IPS DF 19.7 (cell line): Measurements from ENCODE around the gene CCDC167.

Experiments
- DNase-seq: peaks from one replicate; pipeline ENCODE4 v3.0.0-alpha.2; 2013; ENCODE audit warnings: low read depth, low spot score

The CCDC167 gene

DNA sequence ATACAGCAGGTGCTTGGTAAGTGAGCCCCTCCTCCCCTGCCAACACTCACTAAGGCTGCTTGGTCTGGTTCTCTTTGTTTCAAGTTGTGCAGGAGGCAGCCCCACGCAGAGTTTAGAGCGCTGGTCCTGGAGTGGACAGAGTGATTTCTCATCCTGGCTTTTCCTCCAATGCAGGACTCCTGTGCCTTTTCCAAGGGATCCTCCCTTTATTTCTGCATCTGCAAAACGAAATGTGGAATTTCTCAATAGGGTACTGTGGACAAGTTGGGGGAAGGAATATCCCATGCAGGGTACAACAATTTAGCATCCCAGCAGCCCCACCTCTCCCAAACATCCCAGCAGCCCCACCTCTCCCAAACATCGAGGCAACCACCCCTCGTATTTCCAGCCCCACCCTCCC is 30.6 kb upstream of the CCDC167 start:
- DNase-seq: no peak

DNA sequence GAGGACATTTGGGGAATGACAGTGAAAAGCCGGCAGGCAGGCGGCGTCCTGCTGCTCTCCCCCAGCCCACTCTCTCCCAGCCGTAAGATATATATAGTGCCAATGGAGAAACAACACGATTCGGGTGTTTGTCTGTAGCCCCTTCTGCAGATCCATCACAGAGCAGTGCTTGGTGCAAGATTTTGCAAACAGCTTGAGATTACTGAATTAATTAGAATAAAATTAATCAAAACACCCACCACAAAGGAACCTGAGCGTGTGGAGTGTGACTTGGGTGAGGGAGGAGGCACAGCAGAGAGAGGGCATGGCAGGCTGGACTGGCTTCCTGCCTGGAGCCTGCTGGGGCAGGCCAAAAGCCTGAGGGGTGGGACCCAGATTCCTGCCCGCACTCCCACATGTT is 28.8 kb upstream of the CCDC167 start:
- no peak for DNase-seq

DNA sequence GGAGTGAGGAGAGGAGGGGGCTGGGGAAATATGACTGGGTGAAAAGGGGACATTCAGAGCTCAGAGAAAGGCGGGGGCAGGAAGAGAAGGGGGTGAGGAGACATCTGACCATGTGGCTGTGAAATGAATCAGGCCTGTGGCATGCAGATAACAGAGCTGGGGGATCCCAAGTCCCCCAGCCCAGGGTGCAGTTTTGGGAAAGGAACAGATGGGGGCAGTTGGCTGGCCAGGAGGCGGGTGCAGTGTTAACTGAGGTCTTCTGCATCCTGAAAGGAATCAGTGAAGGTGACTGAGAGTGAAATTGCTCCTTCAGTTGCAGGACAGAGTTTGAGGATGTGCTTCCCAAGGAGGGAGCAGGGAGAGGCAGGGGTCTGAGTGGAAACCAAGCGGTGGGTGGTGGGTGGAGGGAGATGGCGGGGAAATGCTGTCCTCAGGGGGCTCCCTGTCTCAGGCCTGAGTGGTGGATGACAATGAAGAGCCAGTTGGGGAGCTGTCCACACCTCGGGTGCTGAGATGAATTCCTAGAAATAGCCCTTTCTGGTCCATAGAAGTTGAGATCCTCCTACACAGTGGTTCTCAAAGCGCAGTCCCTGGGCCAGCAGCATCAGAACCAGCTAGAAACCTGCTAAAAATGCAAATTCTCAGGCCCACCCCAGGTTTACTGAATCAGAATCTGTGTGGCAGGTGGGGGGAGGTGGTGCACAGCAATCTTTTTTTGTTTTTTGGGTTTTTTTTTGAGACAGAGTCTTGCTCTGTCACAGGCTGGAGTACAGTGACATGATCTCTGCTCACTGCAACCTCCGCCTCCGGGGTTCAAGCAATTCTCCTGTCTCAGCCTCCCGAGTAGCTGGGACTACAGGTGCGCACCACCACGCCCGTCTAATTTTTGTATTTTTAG is 26.0 kb upstream of the CCDC167 start:
- no peak for DNase-seq

DNA sequence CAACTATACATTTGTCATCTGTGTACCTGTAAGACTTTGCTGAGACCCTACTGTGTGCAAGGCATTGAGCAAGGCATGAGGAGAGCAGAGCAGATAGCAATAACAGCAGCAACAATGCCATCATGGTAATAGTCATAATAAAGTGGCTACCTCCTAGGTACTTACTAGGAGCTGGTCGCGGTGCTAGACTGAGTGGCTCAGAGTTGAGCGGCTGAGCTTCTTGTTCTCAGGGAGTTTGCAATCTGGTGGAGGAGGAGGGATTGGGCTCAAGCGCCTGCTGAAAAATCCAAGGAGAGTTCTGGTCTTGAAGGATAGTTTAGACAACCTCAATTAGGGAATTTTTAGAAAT is 25.3 kb upstream of the CCDC167 start:
- no peak for DNase-seq

DNA sequence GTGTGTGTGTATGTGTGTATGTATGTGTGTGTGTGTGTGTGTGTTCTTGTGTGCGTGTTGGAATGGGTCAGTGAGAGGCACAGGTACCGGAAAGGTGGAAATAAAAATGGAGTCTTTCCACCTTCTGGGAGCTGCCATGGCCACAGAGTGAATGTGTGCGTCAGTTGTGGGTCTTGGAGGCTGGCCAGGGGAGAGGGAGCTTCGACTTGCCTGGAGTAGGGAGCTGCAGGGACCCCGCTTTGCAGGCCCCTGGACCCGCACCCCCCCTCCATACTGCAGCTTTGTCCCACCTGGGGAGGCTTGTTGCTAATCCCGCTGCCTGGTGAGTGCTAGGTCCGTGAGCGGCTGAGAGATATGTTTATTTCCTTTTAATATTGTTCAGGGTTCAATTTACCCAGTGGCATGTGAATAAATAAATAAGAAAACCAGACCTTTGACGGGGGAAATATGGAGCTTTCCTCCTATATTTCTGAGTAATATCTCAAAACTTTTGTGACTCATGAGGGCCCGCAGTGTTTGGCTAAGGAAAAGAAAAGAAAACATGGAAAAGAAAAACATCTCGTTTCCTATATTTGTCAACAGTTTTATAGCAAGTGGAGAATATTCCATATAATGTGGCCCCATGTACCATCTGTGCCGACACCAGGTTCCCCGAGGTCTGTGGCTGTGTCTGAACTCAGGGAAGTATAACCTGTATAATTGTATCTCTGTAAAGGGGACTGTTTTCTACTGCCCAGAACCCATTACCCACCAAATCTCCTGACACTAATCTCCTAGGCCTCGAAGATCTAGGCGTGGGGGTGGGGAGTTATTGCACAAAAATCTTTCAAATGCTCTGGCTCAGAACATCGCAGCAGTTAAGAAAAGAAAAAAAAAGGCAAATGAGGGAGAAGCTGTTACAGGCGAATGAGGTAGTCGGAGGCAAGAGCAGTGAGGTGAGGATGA is 24.6 kb upstream of the CCDC167 start:
- DNase-seq: no peak

DNA sequence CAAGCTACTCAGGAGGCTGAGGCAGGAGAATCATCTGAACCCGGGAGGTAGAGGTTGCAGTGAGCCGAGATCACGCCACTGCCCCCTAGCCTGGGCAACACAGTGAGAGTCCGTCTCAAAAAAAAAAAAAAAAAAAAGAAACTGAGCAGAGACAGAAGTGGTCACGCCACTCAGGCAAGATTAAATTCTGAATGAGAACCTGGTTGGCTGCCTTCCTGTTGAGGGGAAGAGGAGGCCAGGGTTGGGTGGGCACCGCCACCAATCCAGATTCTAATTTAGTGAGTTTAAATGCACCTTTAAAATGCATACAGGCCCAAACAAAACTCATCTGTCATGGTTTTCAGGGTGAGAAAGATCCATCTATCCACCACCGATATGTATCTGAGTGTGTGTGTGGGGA is 23.7 kb upstream of the CCDC167 start:
- no peak for DNase-seq

DNA sequence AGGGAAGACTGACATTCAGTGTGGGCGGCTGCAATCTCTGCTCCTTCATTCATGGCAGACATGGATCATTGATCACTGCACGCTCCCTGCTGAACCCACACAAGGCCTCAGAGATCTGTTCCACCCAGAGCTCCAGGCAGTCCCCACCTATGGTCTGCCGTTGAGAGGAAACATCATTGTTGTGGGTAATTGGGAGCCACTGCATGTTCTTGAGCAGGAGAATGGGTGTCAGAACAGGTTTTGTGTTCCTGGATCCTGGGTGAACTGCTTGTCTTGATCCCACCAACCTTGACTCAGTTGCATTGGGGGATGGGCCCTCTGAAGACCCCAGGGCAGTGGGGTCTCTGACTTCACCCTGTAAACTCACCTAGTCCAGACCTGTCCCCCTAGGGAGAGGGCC is 23.1 kb upstream of the CCDC167 start:
- no peak for DNase-seq

DNA sequence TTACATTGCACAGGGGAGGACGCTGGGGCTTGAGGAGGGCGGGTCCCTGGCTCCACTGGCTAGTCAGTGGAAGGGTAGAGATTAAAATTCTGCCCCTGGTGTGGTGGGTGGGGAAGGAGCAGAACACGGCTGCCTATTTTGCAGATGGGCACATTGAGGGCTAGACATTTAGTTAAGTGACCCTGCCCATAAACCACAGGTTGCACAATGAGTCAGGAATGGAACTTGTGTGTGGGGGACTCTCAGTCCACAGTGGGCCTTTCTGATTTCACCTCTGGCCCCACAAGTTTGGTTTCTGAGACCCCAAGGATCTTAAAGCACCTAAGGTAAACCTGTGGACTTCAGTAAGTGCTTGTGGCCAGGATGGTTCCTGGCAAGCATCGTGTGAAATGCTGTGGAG is 22.0 kb upstream of the CCDC167 start:
- DNase-seq: no peak

DNA sequence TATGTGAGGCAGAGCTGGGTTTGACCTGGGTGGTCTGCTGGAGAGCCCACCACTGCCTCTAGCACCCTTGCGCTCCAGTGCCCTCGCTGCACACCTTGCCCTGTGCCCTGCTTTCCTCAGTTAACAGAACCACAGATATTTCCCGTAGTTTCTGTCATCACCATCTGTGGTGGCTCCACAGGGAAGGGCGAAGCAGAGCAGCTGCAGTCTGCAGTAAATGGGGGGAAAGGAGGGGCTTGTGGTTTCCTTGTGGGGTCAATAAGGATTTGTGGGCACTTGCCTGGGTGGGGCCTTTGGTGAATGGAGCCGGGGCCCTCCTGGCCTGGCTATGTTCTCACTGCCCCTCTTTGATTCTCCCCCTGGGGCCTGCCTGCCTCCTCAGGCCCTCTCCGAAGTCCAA is 21.2 kb upstream of the CCDC167 start:
- DNase-seq: no peak

DNA sequence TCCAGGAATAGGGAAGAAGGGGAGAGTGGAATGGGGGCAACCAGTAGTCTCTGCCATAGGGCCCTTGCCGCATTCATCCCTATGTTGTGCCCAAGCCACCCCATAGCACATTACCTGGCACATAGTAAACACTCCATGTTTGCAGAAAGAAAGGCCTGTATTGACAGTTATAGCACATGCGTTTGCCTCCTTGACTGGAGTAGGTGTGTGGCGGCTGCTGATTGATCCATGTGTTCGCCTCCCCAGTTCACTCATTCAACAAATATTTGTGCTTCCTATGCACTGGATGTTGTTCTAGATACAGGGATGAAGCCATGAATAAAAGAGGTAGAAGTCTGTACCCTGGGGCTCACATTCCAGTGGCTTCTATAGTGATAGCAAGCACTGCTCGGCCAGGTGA is 19.8 kb upstream of the CCDC167 start:
- DNase-seq: no peak

DNA sequence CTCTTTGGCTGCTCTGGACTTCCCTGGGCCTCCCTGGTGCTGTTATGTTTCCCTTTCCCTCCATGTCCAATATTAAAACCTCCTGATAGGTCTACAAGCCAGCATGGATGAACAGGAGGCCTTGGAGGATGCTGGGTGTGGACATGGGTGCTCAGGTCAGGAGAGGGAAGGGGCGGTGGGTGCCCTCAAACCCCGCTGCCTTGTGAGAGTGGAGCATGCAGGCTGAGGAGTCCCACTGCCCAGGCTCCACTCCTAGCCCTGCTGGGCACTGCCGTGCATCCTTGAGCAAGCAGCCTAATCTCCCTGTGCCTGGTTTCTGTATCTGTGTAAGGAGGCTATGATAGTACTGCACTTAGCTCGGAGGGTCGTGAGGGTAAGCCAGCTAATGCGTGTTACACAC is 18.4 kb upstream of the CCDC167 start:
- no peak for DNase-seq

DNA sequence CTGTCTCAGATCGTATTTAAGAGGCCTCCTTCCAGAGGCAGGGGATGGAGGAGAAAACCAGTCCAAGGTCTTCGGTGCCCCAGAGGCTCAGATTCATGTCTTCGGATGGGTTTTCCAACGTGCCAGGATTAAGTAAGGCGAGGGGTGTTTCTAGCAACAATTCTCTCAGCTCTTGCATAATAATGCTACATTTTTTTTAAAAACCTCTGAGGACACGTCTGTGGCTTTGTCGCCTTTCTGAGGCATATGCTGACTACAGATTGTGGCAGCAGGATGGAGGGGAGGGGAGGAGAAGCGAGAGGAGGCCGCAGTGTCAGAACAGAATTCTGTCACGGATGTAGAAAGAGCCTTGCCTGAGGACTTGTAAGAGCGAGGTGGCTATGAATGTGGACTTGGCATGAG is 17.7 kb upstream of the CCDC167 start:
- DNase-seq: no peak

DNA sequence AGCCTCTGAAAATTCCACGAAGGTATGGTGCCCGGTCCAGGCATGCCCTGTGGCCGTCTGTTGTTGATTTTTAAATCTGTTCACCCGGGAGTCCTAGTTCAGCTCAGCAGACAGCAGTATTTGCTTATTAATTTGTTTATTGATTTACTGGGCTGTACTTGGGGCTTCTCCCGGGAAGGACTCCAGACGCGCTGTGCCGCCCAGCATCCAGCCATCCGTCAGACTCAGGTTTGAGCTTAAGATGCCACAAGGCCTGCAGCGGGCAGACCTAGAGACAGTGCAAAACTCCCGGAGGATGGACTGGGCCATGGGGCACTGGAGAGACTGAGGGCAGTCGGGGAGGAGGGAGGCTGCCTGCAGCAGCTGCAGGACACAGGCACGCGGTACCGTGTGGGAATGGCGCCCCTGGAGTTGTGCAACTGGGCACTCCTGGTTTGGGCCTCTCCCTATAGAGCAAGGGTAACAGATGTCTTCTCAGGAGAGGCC is 17.3 kb upstream of the CCDC167 start:
- no peak for DNase-seq

DNA sequence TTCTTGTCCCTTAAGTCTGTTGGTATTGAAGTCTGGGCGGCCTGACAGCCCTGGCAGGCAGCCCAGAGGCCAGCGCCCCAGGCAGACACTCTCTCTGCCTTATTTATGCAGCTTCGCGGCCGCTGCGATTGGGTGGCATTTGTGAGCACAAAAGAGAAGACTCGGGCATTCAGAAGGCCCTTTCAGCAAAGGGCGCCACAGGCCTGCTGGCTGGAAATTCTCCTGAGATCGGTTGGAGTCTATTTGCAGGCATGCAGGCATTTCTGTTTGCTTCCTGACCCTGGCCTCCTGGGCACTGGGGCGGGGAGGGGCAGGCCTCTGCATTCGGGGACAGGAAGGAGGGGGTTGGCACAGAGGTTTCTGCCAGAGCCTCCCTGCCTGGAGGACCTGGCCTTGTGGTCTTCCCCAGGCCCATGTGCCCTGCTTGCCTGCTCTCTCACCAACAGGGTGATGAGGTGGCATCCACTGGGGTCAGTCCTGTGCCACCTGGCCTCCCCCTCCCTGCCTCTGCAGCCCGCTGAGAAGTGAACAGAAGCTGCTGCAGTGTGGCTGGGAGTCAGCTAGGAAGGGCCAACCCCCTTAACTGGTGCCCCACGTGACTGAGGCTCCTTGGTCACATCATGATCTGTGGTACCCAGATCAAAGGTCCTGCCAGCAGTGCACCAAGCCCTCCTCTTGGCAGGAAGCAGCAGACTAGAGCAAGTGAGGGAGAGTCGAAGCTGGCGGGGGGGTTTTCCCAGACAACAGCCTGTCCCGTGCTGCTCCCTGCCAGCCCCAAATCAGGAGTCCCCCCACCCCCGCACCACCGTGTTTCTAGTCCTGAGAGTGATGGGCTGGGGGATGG is 16.6 kb upstream of the CCDC167 start:
- no peak for DNase-seq

DNA sequence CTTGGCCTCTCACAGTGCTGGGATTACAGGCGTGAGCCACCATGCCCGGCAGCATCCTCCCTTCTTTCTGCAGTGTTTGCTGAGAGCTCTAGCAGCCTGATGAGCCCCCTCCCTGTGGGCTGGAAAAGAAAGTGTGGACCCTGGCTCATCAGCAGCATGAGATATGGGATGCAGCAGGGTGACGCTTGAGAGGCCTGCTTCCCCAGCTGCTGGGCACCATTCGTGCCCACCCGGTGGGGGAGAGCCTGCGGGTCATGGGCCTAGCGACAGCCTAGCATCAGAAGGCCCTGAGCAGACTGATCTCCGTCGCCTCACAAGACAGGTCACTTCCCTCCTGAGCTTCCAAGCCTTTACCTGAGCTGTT is 16.0 kb upstream of the CCDC167 start:
- no peak for DNase-seq

DNA sequence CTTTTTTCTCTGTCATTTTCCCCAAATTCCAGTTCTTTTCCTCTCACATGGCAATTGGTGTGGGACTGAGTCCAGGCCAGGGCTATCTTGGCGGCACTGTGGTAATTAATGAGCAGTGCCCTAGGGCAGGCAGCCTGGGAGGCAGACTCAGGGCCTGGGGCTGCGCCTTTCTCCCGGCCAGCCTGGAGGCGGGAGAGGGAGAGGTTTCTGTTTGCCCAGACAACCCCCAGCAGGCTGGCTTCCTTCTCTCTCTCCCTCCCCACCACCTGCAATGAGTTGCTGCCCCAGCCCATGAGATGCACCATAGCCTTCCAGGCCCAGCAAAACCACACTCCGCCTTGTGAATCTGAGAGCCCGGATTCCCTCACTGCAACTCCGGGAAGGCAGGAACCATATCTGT is 15.1 kb upstream of the CCDC167 start:
- DNase-seq: no peak

DNA sequence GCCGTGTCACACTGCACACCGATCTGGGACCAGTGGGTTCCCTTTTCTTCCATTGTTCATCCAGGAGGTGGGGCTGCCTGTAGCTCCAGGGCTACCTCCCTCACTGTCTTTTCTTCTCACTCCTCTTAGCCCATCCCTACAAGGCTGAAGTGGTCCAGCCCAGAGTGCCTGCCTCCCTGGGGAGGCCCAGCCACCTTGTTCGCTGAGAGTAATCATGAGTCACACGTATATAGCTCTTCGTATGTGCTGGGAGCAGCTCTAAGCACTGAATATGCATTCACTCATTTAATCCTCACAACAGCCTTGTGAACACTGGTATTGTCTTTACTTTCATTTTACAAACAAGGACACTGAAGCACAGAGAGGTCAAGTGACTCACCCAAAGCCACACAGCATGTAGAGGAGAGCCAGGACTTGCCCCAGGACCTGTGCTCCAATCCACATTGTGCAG is 14.7 kb upstream of the CCDC167 start:
- DNase-seq: no peak

DNA sequence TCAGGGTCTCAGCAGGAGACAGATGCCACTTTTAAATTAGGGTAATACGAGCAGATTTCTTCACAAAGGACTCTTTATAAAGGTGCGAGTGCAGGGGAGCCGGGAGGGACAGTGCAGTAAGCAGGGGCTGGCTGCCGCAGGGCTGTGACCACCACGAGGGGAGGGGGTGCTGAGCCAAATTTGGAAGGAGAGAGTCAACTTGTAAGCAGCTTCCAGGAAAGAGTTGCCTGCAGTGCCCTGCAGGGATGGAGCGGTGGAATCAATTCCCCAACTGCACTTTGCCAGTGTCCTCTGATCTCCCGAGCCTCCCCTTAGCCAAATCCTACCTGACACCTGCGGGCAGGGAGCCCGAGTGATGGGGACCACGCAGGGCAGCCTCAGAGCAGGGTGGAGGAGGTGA is 13.9 kb upstream of the CCDC167 start:
- no peak for DNase-seq

DNA sequence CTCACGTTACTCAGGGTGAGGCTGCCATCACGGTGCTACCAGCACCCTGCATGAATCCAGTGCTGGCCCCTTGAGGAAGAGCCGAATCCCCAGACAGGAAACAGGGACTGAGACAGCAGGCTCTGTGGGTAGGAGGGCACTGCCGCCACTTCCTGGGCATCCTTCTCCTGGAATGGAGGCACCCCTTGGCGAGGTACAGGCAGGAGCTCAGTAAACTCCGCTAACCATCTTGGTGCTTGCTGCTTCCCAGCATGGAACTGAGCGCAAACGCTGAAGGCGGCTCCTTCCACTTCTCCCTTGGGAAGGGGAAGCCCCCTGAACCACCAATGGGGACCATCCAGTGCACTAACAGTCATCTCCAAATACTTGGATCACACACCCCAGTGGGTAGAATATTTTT is 13.5 kb upstream of the CCDC167 start:
- DNase-seq: no peak

DNA sequence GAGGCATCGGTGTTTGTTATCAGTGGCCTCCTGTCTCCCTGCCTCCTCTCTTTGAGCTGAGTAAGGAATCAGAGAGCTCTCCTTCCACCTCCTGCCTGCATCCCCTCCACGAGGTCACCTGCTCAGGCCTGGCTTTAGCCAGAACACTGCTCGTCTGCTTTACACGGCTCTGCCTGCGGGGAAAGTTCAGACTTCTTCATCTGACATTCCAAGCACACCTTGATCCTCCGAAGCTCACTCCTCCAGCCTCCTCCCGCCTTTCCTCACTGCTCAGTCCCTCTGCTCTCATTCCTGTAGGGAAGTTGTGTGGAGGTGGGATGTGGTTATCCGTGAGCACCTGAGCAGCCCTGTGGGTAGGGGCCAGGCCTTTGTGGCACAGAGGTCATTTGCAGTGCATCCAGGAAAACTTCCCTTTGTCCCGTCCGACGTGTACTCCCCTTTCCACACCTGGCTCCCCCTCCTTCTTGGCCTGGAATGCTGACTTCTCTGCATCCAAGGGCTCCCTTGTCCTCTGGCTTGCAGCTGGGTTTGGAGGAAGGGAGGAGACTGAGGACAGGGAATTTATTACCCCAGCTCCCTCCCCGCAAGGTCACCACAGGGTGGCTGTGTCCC is 12.8 kb upstream of the CCDC167 start:
- DNase-seq: no peak

DNA sequence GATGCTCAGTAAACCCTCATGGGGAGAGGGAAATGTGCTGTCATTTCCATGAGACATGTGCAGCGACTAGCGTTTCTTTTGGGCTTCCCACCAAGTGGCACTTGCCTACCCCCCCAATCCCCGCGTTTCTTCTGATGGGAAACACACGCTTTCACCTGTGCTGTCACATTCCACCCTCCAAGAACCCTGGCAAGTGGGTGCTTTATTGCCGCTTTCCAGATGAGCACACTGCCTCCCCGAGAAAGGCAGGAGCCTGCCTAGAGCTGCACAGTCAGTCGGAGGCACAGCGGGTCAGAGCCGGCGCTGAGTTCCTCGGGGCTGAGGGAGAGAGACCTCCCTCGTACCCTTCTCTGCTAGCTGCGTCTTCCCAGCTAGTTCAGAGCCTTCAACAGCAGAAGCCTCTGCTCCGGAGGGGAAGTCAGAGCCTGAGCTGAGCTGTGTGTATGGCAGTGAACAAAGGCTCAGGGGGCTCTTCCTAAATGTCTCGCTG is 12.3 kb upstream of the CCDC167 start:
- DNase-seq: no peak
